ENCODE results near the gene DEXI.

Gene DEXI

DNA sequence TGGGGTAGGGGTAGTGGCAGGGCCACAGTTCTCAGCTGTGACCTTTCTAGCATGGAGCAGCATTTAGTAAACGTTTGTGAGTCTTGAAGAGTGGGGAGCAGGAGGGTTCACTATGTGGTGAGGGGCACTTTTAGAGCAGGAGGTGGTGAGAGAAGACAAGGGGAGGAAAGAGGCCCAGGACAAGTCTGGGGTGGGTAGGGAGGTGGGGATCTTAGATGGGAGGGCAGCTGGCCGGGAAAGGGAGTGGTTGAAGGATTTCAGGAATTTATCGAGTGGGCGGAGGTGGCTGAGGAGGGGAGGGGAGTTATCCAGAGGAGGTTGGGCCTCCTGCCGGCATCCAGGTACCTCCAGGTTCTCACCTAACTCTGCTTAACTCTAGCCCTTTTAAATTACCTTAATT lies 4.0 kb upstream of the DEXI start:
- H3K9me3 ChIP-seq (ENCODE audit: insufficient read depth, low read length) = no peaks in the 10 kb centered on the region
- H3K79me2 ChIP-seq (ENCODE audit: insufficient read depth, low read length) = peaks cover 6% of the 10 kb centered on the region; the same call in 1 of the 2 replicates
- no peaks in the 10 kb centered on the region; the same call in 1 of the 2 replicates for H4K20me1 ChIP-seq (ENCODE audit: low read depth, low read length)
- H3K27ac ChIP-seq (ENCODE audit: low read depth, low read length) = no peak overlapping the region
- no peak overlapping the region for H3K4me2 ChIP-seq (ENCODE audit: low read depth, low read length, poor library complexity, severe bottlenecking)
- no peak overlapping the region for H3K4me3 ChIP-seq (ENCODE audit: insufficient read depth, low read length, poor library complexity, severe bottlenecking)
- TF ChIP-seq, protein P1, sequence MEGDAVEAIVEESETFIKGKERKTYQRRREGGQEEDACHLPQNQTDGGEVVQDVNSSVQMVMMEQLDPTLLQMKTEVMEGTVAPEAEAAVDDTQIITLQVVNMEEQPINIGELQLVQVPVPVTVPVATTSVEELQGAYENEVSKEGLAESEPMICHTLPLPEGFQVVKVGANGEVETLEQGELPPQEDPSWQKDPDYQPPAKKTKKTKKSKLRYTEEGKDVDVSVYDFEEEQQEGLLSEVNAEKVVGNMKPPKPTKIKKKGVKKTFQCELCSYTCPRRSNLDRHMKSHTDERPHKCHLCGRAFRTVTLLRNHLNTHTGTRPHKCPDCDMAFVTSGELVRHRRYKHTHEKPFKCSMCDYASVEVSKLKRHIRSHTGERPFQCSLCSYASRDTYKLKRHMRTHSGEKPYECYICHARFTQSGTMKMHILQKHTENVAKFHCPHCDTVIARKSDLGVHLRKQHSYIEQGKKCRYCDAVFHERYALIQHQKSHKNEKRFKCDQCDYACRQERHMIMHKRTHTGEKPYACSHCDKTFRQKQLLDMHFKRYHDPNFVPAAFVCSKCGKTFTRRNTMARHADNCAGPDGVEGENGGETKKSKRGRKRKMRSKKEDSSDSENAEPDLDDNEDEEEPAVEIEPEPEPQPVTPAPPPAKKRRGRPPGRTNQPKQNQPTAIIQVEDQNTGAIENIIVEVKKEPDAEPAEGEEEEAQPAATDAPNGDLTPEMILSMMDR (IDR thresholded peaks at IDR 0.05; ENCODE audit: insufficient read depth, low read length, poor library complexity, severe bottlenecking) = no peak
- H3K9ac ChIP-seq (ENCODE audit: low read length) = no peak overlapping the region
- no peaks in the 10 kb centered on the region for H3K27me3 ChIP-seq (ENCODE audit: low read length)
- H3K36me3 ChIP-seq (ENCODE audit: low read length) = no peaks in the 10 kb centered on the region
- peaks cover 12% of the 10 kb centered on the region; the same call in 1 of the 2 replicates for H3F3A ChIP-seq (ENCODE audit: insufficient read depth)
- no peaks in the 10 kb centered on the region for H3K9me2 ChIP-seq (replicated peaks; ENCODE audit: insufficient read depth, low read length)
- H2AFZ ChIP-seq (ENCODE audit: low read depth, low read length, severe bottlenecking) = no peak overlapping the region

DNA sequence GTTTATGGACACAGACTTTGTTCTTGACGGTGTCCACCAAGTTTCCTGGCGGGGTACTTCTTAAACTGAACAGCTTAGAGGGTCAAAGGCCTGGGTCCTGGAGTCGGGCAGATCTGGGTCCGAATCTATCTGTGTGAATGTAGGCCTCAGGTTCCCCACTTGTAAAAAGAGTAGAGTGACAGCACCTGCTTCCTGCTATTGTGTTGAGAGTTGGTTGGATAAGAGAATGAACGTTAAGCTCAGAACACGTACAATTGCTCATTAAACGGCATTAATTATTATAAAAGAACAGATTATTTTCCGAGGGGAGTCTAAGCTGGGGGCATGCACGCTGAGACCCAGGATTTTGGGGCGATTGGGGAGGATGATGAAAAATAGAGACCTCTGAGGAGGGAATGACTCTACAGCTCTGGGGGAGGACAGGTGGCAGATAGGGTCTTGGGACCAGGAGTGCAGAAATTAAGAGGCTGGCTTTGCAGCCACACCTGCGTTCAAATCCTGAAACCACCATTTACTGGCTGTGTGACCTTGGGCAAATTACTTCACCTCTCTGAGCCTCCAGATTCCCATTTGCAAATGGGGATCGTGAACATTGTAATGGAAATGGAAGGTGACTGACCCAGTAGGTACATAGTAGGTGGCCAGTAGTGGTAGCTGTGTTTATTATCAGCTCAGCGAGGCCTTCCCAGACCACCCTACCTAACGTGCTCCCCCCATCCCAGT lies 3.0 kb upstream of the DEXI start:
- H3K79me2 ChIP-seq (ENCODE audit: insufficient read depth, low read length) = peaks cover 12% of the 10 kb centered on the region; the same call in 1 of the 2 replicates
- no peaks in the 10 kb centered on the region for H3K9me2 ChIP-seq (replicated peaks; ENCODE audit: insufficient read depth, low read length)
- peaks cover 12% of the 10 kb centered on the region; the same call in 1 of the 2 replicates for H3F3A ChIP-seq (ENCODE audit: insufficient read depth)
- H3K27ac ChIP-seq (ENCODE audit: low read depth, low read length) = no peak overlapping the region
- H3K27me3 ChIP-seq (ENCODE audit: low read length) = no peaks in the 10 kb centered on the region
- no peaks in the 10 kb centered on the region for H3K9me3 ChIP-seq (ENCODE audit: insufficient read depth, low read length)
- TF ChIP-seq, protein P1 (IDR thresholded peaks at IDR 0.05; ENCODE audit: insufficient read depth, low read length, poor library complexity, severe bottlenecking) = no peak
- TF ChIP-seq EZH2phosphoT487 (conservative IDR thresholded peaks at IDR 0.05; ENCODE audit: low read length) = no peak
- peak overlapping the region; percentile 75 for H3K9ac ChIP-seq (ENCODE audit: low read length)
- peaks cover 8% of the 10 kb centered on the region; the same call in 1 of the 2 replicates for H4K20me1 ChIP-seq (ENCODE audit: low read depth, low read length)
- H2AFZ ChIP-seq (ENCODE audit: low read depth, low read length, severe bottlenecking) = peak overlapping the region; percentile 4
- H3K4me2 ChIP-seq (ENCODE audit: low read depth, low read length, poor library complexity, severe bottlenecking) = peak overlapping the region; percentile 83
- no peaks in the 10 kb centered on the region for H3K36me3 ChIP-seq (ENCODE audit: low read length)
- peak overlapping the region; percentile 94 for H3K4me3 ChIP-seq (ENCODE audit: insufficient read depth, low read length, poor library complexity, severe bottlenecking)

DNA sequence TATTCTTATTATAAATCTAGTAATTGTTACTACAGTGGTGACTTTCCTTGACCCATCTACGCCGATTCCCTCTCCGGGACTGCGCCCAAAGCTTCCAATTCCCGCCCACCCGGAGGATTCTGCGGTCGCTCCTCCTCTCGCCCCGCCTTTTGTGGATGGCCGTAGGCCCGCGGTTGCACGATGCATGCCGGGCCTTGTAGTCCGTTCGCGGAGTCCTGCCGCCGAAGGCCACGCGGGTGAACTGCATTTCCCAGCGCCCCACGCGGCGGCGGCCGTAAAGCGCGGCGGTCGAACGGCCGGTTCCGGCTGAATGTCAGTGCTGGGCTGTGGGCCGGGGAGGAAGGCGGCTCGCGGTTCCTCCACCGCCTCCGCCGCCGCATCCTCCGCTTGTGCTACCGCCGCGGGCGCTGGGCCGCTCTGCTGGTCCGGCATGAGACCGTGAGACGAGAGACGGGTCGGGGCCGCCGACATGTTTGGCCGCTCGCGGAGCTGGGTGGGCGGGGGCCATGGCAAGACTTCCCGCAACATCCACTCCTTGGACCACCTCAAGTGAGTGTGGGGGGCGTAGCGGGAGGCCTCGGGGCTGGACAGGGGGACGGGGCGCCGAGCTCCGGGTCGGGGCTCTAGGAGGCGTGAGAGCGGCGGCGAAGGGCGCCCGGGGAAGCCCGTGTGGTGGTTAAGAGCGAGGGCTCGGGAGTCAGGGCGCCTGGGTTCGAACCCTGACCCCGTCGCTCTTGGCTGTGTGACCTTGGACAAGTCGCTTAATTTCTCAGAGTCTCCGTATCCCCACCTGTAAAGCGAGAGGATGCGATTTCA lies 2.2 kb upstream of the DEXI start, which contains the start of gene CLEC16A:
CLEC16A (plus strand) TSS at position 316 of the 816 bp plus-strand sequence; CDS start at position 470, 154 bp downstream.
- Histone ChIP-seq H3K9me2 (replicated peaks; ENCODE audit: insufficient read depth, low read length) (no peaks in the 10 kb centered on the region), H3K4me2 (ENCODE audit: low read depth, low read length, poor library complexity, severe bottlenecking) (peak within 1 kb of the TSS; percentile 83), H4K20me1 (ENCODE audit: low read depth, low read length) (peaks cover 8% of the 10 kb centered on the region; the same call in 1 of the 2 replicates), H2AFZ (ENCODE audit: low read depth, low read length, severe bottlenecking) (peak within 1 kb of the TSS; percentile 4), H3K36me3 (ENCODE audit: low read length) (no peaks in the 10 kb centered on the region), H3K9me3 (ENCODE audit: insufficient read depth, low read length) (no peaks in the 10 kb centered on the region), H3K27me3 (ENCODE audit: low read length) (no peaks in the 10 kb centered on the region), H3K4me3 (ENCODE audit: insufficient read depth, low read length, poor library complexity, severe bottlenecking) (peak within 1 kb of the TSS; percentile 94), H3K9ac (ENCODE audit: low read length) (peak within 1 kb of the TSS; percentile 75), H3F3A (ENCODE audit: insufficient read depth) (peaks cover 12% of the 10 kb centered on the region; the same call in 1 of the 2 replicates), H3K79me2 (ENCODE audit: insufficient read depth, low read length) (peaks cover 10% of the 10 kb centered on the region; the same call in 1 of the 2 replicates), H3K27ac (ENCODE audit: low read depth, low read length) (no peak within 1 kb of the TSS)
- TF ChIP-seq EZH2phosphoT487 (conservative IDR thresholded peaks at IDR 0.05; ENCODE audit: low read length) = no peak
- TF ChIP-seq, protein P1 (IDR thresholded peaks at IDR 0.05; ENCODE audit: insufficient read depth, low read length, poor library complexity, severe bottlenecking) = no peak
